Measurements from ENCODE around the gene KLC4.

KLC4 gene

GRCh38 chr6:43089467-43089866 is 30.0 kb downstream of the KLC4 start:
- TF ChIP-seq CTCF (IDR thresholded peaks at IDR 0.05): no peak
- TF ChIP-seq ZFX (IDR thresholded peaks at IDR 0.05; ENCODE audit: borderline replicate concordance): no peak
- H3K27ac ChIP-seq: no peak overlapping the region

DNA sequence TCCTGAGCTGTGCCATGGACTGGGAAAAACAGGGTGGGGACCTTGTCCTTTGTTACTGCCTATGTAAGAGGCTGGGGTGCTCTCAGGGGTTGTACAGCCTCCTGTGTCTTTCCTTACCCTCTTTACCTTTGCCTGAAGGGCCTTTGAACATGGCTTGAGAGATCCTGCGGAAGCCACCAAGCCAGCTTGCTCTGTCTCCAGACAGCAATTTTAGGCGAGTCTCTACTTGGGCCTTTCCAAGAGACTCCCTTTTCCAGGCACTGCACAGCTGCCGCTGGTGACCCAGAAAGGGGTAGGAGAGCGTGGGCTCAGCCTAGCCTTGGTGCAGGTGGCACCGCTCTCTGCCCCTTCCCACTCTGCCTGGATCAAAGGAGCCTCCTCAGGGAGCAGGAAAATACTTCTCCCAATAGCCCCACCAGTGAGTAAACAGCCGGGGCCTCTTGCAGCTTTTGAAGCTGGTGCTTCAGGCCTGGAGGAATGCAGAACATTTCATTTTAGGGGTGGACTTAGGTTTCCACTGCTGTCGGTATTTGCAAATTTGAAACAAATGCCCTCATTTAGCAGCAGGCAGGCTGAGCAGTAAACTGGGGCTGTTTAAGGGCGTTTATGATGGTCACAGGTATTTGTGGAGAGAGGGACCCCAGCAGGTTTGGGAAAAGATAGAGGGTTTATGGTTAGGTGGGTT is 30.6 kb downstream of the KLC4 start:
- H3K27ac ChIP-seq: peak overlapping the region; percentile 27

GRCh38 chr6:43090559-43090956 is 31.1 kb downstream of the KLC4 start:
- TF ChIP-seq ZFX (IDR thresholded peaks at IDR 0.05; ENCODE audit: borderline replicate concordance) (no peak), CTCF (IDR thresholded peaks at IDR 0.05) (no peak)
- peak overlapping the region; percentile 27 for H3K27ac ChIP-seq

More for the DNA sequence above, 30.6 kb downstream of the KLC4 start:
- TF ChIP-seq CTCF (IDR thresholded peaks at IDR 0.05) (no peak), ZFX (IDR thresholded peaks at IDR 0.05; ENCODE audit: borderline replicate concordance) (no peak)

DNA sequence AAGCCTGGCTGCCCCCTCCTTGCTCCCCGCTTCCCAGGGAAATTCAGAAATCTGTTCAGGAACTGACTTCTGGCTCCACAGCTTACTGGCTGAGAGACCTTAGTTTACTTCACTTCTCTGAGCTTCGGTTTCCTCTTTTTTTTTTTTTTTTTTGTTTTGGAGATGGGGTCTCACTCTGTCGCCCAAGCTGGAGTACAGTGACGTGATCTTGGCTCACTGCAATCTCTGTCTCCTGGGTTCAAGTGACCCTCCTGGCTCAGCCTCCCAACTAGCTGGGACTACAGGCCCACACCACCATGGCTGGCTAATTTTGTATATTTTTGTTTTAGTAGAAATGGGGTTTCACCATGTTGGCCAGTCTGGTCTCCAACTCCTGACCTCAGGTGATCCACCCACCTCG is 31.6 kb downstream of the KLC4 start:
- peak overlapping the region; percentile 27 for H3K27ac ChIP-seq

DNA sequence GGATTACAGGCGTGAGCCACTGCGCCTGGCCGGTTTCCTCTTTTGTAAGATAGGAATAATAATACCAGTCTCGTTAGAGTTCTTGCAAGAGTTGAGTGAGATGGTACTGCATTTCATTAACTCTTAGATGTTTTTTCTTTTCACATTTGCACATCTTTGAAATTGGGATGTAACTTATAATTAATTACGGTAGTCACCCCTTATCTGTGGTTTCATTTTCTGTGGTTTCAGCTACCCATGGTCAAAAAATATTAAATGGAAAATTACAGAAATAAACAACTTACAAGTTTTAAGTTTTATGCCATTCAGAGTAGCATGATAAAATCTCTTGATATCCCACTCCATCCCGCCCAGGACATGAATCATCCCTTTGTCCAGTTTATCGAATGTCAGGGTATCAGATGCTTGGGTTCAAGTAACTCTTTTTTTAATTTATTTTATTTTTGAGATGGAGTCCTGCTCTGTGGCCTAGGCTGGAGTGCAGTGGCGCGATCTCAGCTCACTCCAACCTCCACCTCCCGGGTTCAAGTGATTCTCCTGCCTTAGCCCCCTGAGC is 32.1 kb downstream of the KLC4 start:
- no peak overlapping the region for H3K27ac ChIP-seq
- no peak for TF ChIP-seq ZFX (IDR thresholded peaks at IDR 0.05; ENCODE audit: borderline replicate concordance)
- no peak for TF ChIP-seq CTCF (IDR thresholded peaks at IDR 0.05)

More for the DNA sequence above, 31.6 kb downstream of the KLC4 start:
- TF ChIP-seq ZFX (IDR thresholded peaks at IDR 0.05; ENCODE audit: borderline replicate concordance): no peak
- TF ChIP-seq CTCF (IDR thresholded peaks at IDR 0.05): no peak

- TF ChIP-seq CTCF (IDR thresholded peaks at IDR 0.05): no peak
- no peak for TF ChIP-seq ZFX (IDR thresholded peaks at IDR 0.05; ENCODE audit: borderline replicate concordance)
- peak overlapping the region; percentile 82 for H3K27ac ChIP-seq
Measured at GRCh38 chr6:43092635-43093034, 33.2 kb downstream of the KLC4 start.

Data from 22Rv1 (cell line).